Psoas muscle (tissue), 8 donors: ENCODE measurements around the gene CDH18. TPM values are rescaled to one million over a fixed set of nuclear protein-coding genes. Genes with fewer than 3 reads are reported as not detected.

ENCODE experiments used
- ATAC-seq, 4 donors: fragments of 200-7000 bp; cut with Tn5 transposase; one replicate each; pipeline ENCODE4 v1.9.1; 2020; ENCODE audit warnings: moderate library complexity in 3 of 4, mild to moderate bottlenecking in 2 of 4
- DNase-seq, 2 donors: peaks; one replicate each; pipeline ENCODE4 v3.0.0-alpha.2; 2020
- H3K27ac ChIP-seq: fragments of 200-600 bp; one replicate; pipeline ENCODE4 v1.8.0; 2022
- H3K27me3 ChIP-seq, 3 donors: fragments of 200-600 bp in 1 of 3; one replicate each; pipeline versions ENCODE4 v1.6.1 to v1.8.0; 2013 to 2022; ENCODE audit warnings: low read length in 2 of 3, mild to moderate bottlenecking in 2 of 3, moderate library complexity in 1 of 3; ENCODE audit not compliant: insufficient read depth in 3 of 3
- H3K36me3 ChIP-seq, 2 donors: fragments of 200-600 bp in 1 of 2; one replicate each; pipeline versions ENCODE4 v1.6.1 to v1.8.0; 2013 to 2022; ENCODE audit warnings: low read depth in 1 of 2, mild to moderate bottlenecking in 1 of 2, moderate library complexity in 1 of 2; ENCODE audit not compliant: insufficient read depth in 1 of 2
- H3K4me1 ChIP-seq: fragments of 200-600 bp; one replicate; pipeline ENCODE4 v1.8.0; 2022
- H3K4me3 ChIP-seq: fragments of 200-600 bp; one replicate; pipeline ENCODE4 v1.8.0; 2022; ENCODE audit warnings: mild to moderate bottlenecking
- H3K9me3 ChIP-seq: fragments of 200-600 bp; one replicate; pipeline ENCODE4 v1.8.0; 2022
- WGBS, 3 donors: extraction: QIAGEN DNeasy Blood & Tissue Kit; methylation state at CpG; one replicate each; pipeline versions ENCODE4 v1.1.6 to v1.1.7; 2013; 5-methylcytosine and 5-hydroxymethylcytosine counted together
- intact Hi-C, 2 donors: fragments of 100-400 bp; cut with DNase I; formaldehyde crosslinking; loops; one replicate each; pipeline versions ENCODE4 v1.11.0 to v1.14.2; 2022
- polyA plus RNA-seq, 3 donors: library from polyadenylated mRNA; stranded (reverse); fragments of 200-250 nt; gene quantifications; one replicate each; pipeline ENCODE4 v1.2.3, GENCODE V29; 2013
- total RNA-seq, 4 donors: library from RNA; stranded (reverse); fragmentation: NEBNext Ultra II Directional in 2 of 4; extraction: Animal tissue kit (Norgen Biotek cat#: 25700) in 2 of 4; gene quantifications; one replicate each; pipeline versions ENCODE4 v1.2.1 to v1.2.4, GENCODE V29; 2021 to 2023
- TF ChIP-seq, protein P1 (sequence below): fragments of 200-600 bp; IDR thresholded peaks from one replicate; pipeline ENCODE4 v1.8.0; 2022; ENCODE audit warnings: antibody characterized with exemption
- donor health status: healthy with polysubstance abuse.
- donor health status: DM: no; HTN: no; CAD: no; lungs with moderate emphysema.
- donor health status: Bipolar disorder and iron deficiency.
- donor health status: healthy.
- donor health status: DM: yes; HTN: yes; CAD: no.
- donor health status: DM: no; HTN: no; CAD: no.
- donor health status: DM: no; HTN: no; CAD: no.
- donor health status: DM: yes; HTN: yes; CAD: no.

The CDH18 gene
- total and polyA plus RNA-seq, 7 donors = 0.03 TPM; not detected in 5

- intact Hi-C loops = no loop called here
- Histone ChIP-seq H3K36me3 (no peaks in the 10 kb centered on the region), H3K4me3 (no peak overlapping the region), H3K27ac (no peak overlapping the region), H3K27me3 (no peaks in the 10 kb centered on the region), H3K9me3 (no peaks in the 10 kb centered on the region), H3K4me1 (no peaks in the 10 kb centered on the region)
- DNase-seq = no peak
- TF ChIP-seq, protein P1, sequence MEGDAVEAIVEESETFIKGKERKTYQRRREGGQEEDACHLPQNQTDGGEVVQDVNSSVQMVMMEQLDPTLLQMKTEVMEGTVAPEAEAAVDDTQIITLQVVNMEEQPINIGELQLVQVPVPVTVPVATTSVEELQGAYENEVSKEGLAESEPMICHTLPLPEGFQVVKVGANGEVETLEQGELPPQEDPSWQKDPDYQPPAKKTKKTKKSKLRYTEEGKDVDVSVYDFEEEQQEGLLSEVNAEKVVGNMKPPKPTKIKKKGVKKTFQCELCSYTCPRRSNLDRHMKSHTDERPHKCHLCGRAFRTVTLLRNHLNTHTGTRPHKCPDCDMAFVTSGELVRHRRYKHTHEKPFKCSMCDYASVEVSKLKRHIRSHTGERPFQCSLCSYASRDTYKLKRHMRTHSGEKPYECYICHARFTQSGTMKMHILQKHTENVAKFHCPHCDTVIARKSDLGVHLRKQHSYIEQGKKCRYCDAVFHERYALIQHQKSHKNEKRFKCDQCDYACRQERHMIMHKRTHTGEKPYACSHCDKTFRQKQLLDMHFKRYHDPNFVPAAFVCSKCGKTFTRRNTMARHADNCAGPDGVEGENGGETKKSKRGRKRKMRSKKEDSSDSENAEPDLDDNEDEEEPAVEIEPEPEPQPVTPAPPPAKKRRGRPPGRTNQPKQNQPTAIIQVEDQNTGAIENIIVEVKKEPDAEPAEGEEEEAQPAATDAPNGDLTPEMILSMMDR = no peak
- ATAC-seq = no peak
- 53 to 58% (median 55%) methylated on average over 4 of the region's 4 CpGs for WGBS, 3 donors
These were observed 77.9 kb downstream of the CDH18 start for GRCh38 chr5:19910136-19910535.

- Histone ChIP-seq H3K27ac (no peak overlapping the region), H3K27me3 (no peaks in the 10 kb centered on the region), H3K9me3 (no peaks in the 10 kb centered on the region), H3K4me3 (no peak overlapping the region), H3K36me3 (no peaks in the 10 kb centered on the region), H3K4me1 (no peaks in the 10 kb centered on the region)
- TF ChIP-seq, protein P1 = no peak
- 0 to 77% (median 33%) methylated on average over 1 of the region's 1 CpG for WGBS, 3 donors
- intact Hi-C loops = no loop called here
- ATAC-seq (no peak), DNase-seq (no peak)
These were observed 83.2 kb downstream of the CDH18 start for GRCh38 chr5:19904766-19905165.

- Histone ChIP-seq H3K4me1 (no peaks in the 10 kb centered on the region), H3K9me3 (no peaks in the 10 kb centered on the region), H3K4me3 (no peak overlapping the region), H3K27ac (no peak overlapping the region), H3K27me3 (no peaks in the 10 kb centered on the region), H3K36me3 (no peaks in the 10 kb centered on the region)
- 80 to 94% (median 88%) methylated on average over 5 of the region's 5 CpGs for WGBS, 3 donors
- TF ChIP-seq, protein P1 = no peak
- no peak for DNase-seq
- no peak for ATAC-seq
- intact Hi-C loops = no loop called here
These were observed 84.4 kb downstream of the CDH18 start for GRCh38 chr5:19903611-19904010.

GRCh38 chr5:19902316-19902934, 85.6 kb downstream of the CDH18 start:
- Histone ChIP-seq H3K27me3 (no peaks in the 10 kb centered on the region), H3K4me1 (no peaks in the 10 kb centered on the region), H3K9me3 (no peaks in the 10 kb centered on the region), H3K36me3 (no peaks in the 10 kb centered on the region), H3K27ac (no peak overlapping the region), H3K4me3 (no peak overlapping the region)
- TF ChIP-seq, protein P1 = no peak
- WGBS, 3 donors = 49 to 70% (median 62%) methylated on average over 5 of the region's 5 CpGs
- ATAC-seq = no peak
- intact Hi-C loops = no loop called here
- DNase-seq = no peak

- Histone ChIP-seq H3K27me3 (no peaks in the 10 kb centered on the region), H3K4me3 (no peak overlapping the region), H3K9me3 (no peaks in the 10 kb centered on the region), H3K27ac (no peak overlapping the region), H3K36me3 (no peaks in the 10 kb centered on the region), H3K4me1 (no peaks in the 10 kb centered on the region)
- intact Hi-C loops = no loop called here
- WGBS, 3 donors = 89 to 100% (median 91%) methylated on average over 3 of the region's 3 CpGs
- TF ChIP-seq, protein P1 = no peak
- DNase-seq (no peak), ATAC-seq (no peak)
These were observed 87.7 kb downstream of the CDH18 start for GRCh38 chr5:19900269-19900668.
